ENCODE measurements around the gene MALT1.
"Not testable (repeated sequence)": the region's sequence is repeated elsewhere in the genome, so short reads cannot be mapped to it uniquely, and the experiment has no call there.

The MALT1 gene

DNA sequence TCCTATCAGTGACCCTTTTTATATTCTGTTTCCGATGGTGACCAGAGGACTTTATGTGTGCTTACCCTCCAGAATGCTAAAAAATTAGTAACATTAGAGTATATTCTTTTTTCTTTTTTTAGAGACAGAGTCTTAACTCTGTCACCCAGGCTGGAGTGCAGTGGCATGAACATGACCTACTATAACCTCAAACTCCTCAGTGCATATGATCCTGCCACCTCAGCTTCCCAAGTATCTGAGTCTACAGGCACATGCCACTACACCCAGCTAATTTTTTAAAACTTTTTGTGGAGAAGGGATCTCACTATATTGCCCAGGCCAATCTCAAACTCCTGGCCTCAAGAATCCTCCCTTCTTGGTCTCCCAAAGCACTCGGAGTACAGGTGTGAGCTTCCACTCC is 74.6 kb downstream of the MALT1 start:
- no peaks in the 10 kb centered on the region for H3K4me1 ChIP-seq (ENCODE audit: insufficient read depth, low read length)
- peaks cover 10% of the 10 kb centered on the region; the same call in 1 of the 2 replicates for H3K9me3 ChIP-seq (ENCODE audit: insufficient read depth, low read depth, low read length)
- H3K36me3 ChIP-seq (ENCODE audit: insufficient read depth, low read length), result peaks cover 85% of the 10 kb centered on the region
- H3K27me3 ChIP-seq (ENCODE audit: insufficient read depth, low read length), result no peaks in the 10 kb centered on the region
- H3K27ac ChIP-seq (ENCODE audit: low read depth, low read length), result no peak overlapping the region
- no peak overlapping the region for H3K9ac ChIP-seq (ENCODE audit: low read depth, low read length)
- WGBS, result 94% methylated on average over 1 of the region's 2 CpGs
- no peak overlapping the region for H3K4me3 ChIP-seq (ENCODE audit: low read length)

DNA sequence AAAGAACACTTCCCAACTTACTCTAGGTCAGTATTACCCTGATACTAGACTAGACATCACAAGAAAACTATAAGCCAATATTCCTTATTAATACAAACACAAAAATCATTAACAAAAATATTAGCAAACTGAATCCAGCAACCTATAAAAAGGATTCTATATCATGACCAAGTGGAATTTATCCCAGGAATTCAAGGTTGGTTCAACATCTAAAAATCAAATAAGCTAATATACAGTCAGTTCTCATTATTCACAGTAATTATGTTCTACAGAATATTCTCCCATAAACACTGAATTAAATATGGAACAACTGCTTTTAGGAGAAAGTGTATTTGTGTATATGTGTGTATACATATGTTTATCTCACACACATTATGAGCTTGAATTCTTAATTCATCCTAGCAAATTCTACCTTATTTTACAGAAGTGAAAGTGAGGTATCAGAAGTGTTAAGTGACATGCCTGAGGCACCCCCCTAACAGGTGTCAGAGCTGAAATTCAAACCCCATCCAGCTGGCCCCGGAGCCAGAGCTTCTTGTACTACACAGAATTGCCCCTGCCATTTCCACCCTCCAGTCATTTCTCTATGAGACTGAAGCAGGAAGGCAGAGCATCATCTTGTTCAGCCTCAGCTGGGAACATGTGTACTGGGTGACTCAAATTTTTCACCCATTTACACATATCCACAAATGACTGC is 77.8 kb downstream of the MALT1 start:
- no peaks in the 10 kb centered on the region for H3K27me3 ChIP-seq (ENCODE audit: insufficient read depth, low read length)
- peaks cover 10% of the 10 kb centered on the region; the same call in 1 of the 2 replicates for H3K9me3 ChIP-seq (ENCODE audit: insufficient read depth, low read depth, low read length)
- H3K27ac ChIP-seq (ENCODE audit: low read depth, low read length), result no peak overlapping the region
- no peak overlapping the region for H3K9ac ChIP-seq (ENCODE audit: low read depth, low read length)
- no peak overlapping the region for H3K4me3 ChIP-seq (ENCODE audit: low read length)
- 97% methylated on average over 1 of the region's 1 CpG for WGBS
- no peaks in the 10 kb centered on the region for H3K4me1 ChIP-seq (ENCODE audit: insufficient read depth, low read length)
- peaks cover 60% of the 10 kb centered on the region for H3K36me3 ChIP-seq (ENCODE audit: insufficient read depth, low read length)

DNA sequence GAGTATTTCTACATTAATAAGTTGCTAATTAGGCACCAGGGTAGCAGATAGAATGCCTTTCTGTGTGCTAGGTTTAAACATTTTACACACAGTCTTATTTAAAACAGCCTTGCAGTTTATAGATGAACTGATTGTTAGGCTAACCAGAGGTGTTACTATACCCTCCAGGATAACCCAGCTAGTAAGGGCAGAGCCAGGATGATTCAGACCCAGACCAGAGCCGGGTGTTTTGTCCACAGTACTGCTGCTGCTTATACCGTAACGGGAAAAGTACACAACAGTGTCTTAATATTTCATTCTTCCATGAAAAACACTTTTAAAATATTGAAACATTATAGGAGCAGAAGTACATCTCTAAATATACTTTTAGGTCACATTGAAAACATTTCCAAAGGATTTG is 82.7 kb downstream of the MALT1 start:
- Histone ChIP-seq H3K9ac (ENCODE audit: low read depth, low read length) (no peak overlapping the region), H3K36me3 (ENCODE audit: insufficient read depth, low read length) (peaks cover 19% of the 10 kb centered on the region), H3K27me3 (ENCODE audit: insufficient read depth, low read length) (no peaks in the 10 kb centered on the region), H3K4me1 (ENCODE audit: insufficient read depth, low read length) (peaks cover 4% of the 10 kb centered on the region; the same call in 1 of the 2 replicates), H3K9me3 (ENCODE audit: insufficient read depth, low read depth, low read length) (peaks cover 2% of the 10 kb centered on the region; the same call in 1 of the 2 replicates), H3K4me3 (ENCODE audit: low read length) (no peak overlapping the region), H3K27ac (ENCODE audit: low read depth, low read length) (no peak overlapping the region)
- 87% methylated on average over 3 of the region's 3 CpGs for WGBS

DNA sequence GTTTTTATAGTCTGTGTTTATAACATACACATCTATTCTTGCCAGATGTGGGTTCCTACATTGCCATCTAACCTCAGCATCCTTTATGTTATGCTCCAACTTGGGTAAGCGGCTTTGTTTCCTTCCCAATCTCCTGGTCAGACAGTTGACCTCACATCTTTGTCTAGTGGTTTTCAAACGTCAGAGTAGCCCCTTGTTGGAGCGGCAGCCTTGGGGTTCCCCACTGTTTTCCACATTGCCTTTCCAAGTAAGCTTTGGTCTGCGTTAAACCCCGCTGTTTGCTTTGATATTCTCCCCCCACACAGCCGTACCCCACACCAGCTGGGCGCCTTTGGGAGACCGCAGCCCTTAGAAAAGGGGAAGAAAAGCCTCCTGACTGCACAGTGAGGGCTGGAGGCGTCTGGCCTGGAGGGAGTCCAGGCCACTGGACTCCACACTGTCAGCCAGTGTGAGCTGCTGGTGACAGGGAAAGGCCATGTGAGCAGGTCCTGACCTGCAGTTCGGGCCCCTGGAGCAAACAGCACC is 83.3 kb downstream of the MALT1 start:
- WGBS, result 87% methylated on average over 10 of the region's 10 CpGs
- Histone ChIP-seq H3K9ac (ENCODE audit: low read depth, low read length) (no peak overlapping the region), H3K27ac (ENCODE audit: low read depth, low read length) (no peak overlapping the region), H3K9me3 (ENCODE audit: insufficient read depth, low read depth, low read length) (no peaks in the 10 kb centered on the region), H3K27me3 (ENCODE audit: insufficient read depth, low read length) (no peaks in the 10 kb centered on the region), H3K36me3 (ENCODE audit: insufficient read depth, low read length) (peaks cover 13% of the 10 kb centered on the region), H3K4me1 (ENCODE audit: insufficient read depth, low read length) (peaks cover 4% of the 10 kb centered on the region; the same call in 1 of the 2 replicates), H3K4me3 (ENCODE audit: low read length) (no peak overlapping the region)

DNA sequence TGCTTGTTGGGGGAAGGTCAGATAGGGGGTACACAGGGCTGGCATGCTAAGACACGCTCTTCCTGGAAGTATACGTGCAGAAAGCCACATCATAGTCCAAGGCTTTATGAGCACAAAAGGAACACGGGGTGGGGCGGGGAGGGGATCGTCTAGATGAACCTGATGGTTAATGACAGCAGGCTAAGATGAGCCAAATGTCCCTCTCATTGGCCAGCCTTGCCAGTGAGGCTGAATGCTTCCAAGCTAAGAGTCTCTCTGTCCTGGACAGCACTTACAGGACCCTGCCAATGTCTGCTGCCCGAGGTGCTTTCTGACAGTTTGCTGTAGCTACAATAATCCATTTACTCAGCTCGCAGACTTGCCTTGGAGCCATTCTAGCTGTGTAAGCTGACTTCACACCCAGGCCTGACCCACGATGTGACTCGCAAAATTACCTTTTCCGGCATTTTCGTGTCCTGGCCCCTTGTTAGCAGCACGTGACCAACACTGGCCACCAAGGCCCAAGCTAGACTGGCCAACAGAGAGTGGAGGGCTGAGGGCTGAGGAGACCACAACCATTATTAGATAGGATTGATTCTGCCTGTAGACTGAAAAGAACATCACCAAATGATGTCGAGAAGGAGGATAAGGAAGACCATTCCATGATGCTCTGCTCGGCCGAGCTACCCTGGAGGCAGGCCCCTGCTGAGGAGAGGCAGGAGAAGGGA is 84.2 kb downstream of the MALT1 start:
- H3K27ac ChIP-seq (ENCODE audit: low read depth, low read length), result no peak overlapping the region
- 92% methylated on average over 15 of the region's 15 CpGs for whole genome bisulfite sequencing
- H3K4me1 ChIP-seq (ENCODE audit: insufficient read depth, low read length), result peaks cover 4% of the 10 kb centered on the region; the same call in 1 of the 2 replicates
- no peak overlapping the region for H3K4me3 ChIP-seq (ENCODE audit: low read length)
- no peaks in the 10 kb centered on the region for H3K27me3 ChIP-seq (ENCODE audit: insufficient read depth, low read length)
- H3K9me3 ChIP-seq (ENCODE audit: insufficient read depth, low read depth, low read length), result no peaks in the 10 kb centered on the region
- no peak overlapping the region for H3K9ac ChIP-seq (ENCODE audit: low read depth, low read length)
- H3K36me3 ChIP-seq (ENCODE audit: insufficient read depth, low read length), result peaks cover 4% of the 10 kb centered on the region; the same call in 1 of the 2 replicates

DNA sequence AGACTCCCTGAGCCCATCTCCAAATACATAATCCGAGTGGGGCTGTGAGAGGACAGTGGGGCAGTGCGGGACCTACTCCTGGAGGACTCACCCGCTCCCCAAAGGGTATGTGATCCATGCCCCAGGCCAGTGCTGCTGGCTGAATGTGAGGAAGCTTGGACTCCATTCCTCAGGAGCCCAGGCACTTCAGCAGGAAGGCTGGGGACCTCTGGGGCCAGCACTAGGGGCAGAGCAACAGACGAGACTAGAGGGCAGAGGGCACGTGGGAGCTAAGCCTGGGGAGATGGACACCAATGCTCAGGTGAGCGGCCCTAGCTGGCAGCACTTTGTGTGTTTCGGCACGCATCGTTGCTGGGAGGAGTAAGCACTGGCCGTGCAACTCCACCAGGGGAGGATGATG is 84.9 kb downstream of the MALT1 start:
- Histone ChIP-seq H3K36me3 (ENCODE audit: insufficient read depth, low read length) (no peaks in the 10 kb centered on the region), H3K4me3 (ENCODE audit: low read length) (no peak overlapping the region), H3K27me3 (ENCODE audit: insufficient read depth, low read length) (no peaks in the 10 kb centered on the region), H3K9me3 (ENCODE audit: insufficient read depth, low read depth, low read length) (no peaks in the 10 kb centered on the region), H3K9ac (ENCODE audit: low read depth, low read length) (no peak overlapping the region), H3K4me1 (ENCODE audit: insufficient read depth, low read length) (peaks cover 4% of the 10 kb centered on the region; the same call in 1 of the 2 replicates), H3K27ac (ENCODE audit: low read depth, low read length) (no peak overlapping the region)
- WGBS, result 97% methylated on average over 7 of the region's 10 CpGs

DNA sequence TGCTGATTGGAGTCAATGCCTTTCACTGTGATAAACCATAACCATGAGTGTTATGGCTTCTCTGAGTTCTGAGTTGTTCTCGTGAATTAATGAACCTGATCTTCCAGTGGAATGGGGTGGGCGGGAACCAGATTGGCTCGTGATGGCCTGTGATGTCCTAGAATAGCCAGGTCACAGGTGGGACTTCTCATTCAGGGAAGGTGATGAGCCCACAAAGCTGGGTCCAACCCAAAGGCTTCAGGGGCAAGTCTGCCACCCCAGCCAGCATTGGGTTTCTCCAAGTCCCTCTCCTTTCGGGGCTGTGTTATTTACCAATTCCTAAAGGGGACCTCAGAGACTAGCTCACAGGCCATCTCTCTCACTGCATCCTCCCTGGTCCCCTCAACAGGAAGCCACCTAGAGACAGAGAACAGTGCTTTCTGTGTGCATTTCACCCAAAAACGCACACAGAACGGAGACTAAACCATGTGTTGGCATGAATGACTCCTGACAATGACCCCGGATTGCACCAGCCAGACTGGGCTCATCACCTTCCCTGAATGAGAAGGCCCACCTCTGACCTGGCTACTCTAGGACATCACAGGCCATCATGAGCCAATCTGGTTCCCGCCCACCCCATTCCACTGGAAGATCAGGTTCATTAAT is 85.5 kb downstream of the MALT1 start:
- no peaks in the 10 kb centered on the region for H3K36me3 ChIP-seq (ENCODE audit: insufficient read depth, low read length)
- H3K4me1 ChIP-seq (ENCODE audit: insufficient read depth, low read length), result peaks cover 4% of the 10 kb centered on the region; the same call in 1 of the 2 replicates
- no peaks in the 10 kb centered on the region for H3K27me3 ChIP-seq (ENCODE audit: insufficient read depth, low read length)
- WGBS, result 90% methylated on average over 8 of the region's 8 CpGs
- H3K9me3 ChIP-seq (ENCODE audit: insufficient read depth, low read depth, low read length), result no peaks in the 10 kb centered on the region
- no peak overlapping the region for H3K27ac ChIP-seq (ENCODE audit: low read depth, low read length)
- no peak overlapping the region for H3K4me3 ChIP-seq (ENCODE audit: low read length)
- no peak overlapping the region for H3K9ac ChIP-seq (ENCODE audit: low read depth, low read length)

DNA sequence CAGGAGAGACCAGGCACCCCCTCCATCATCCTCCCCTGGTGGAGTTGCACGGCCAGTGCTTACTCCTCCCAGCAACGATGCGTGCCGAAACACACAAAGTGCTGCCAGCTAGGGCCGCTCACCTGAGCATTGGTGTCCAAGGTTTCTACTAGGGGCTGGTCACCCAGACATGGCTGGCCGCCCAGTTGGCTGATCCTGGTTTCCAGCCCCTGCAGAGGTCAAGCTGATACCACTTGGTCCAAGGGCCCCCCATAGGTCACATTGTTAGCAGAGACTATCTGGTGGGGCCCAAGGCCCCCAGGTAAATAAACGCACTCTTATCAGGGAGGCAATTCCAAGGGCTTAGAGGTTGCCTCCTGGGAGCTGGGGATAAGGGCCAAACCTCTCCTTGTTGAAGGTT is 86.1 kb downstream of the MALT1 start:
- not testable (repeated sequence) for H3K4me3 ChIP-seq (ENCODE audit: low read length); H3K27ac ChIP-seq (ENCODE audit: low read depth, low read length); H3K36me3 ChIP-seq (ENCODE audit: insufficient read depth, low read length); H3K4me1 ChIP-seq (ENCODE audit: insufficient read depth, low read length); H3K9me3 ChIP-seq (ENCODE audit: insufficient read depth, low read depth, low read length); H3K9ac ChIP-seq (ENCODE audit: low read depth, low read length); H3K27me3 ChIP-seq (ENCODE audit: insufficient read depth, low read length)
- WGBS, result 94% methylated on average over 7 of the region's 7 CpGs

DNA sequence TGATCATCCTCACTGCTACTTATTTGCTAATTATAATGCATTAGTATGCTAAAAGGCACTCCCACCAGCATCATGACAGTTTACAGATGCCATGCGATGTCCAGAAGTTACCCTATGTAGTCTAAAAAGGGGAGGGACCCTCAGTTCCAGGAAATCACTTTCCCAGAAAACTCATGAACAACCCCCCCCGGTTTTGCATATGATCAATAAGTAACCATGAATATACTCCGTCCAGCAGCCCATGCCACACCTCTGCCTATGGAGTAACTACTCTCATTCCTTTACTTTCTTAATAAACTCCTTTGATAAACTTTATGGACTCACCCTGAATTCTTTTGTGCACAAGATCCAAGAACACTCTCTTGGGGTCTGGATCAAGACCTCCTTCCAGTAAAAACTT is 86.8 kb downstream of the MALT1 start:
- H3K27me3 ChIP-seq (ENCODE audit: insufficient read depth, low read length), result no peaks in the 10 kb centered on the region
- WGBS, result 95% methylated on average over 3 of the region's 3 CpGs
- no peak overlapping the region for H3K4me3 ChIP-seq (ENCODE audit: low read length)
- peaks cover 4% of the 10 kb centered on the region; the same call in 1 of the 2 replicates for H3K4me1 ChIP-seq (ENCODE audit: insufficient read depth, low read length)
- H3K9ac ChIP-seq (ENCODE audit: low read depth, low read length), result no peak overlapping the region
- H3K36me3 ChIP-seq (ENCODE audit: insufficient read depth, low read length), result no peaks in the 10 kb centered on the region
- no peak overlapping the region for H3K27ac ChIP-seq (ENCODE audit: low read depth, low read length)
- no peaks in the 10 kb centered on the region for H3K9me3 ChIP-seq (ENCODE audit: insufficient read depth, low read depth, low read length)

DNA sequence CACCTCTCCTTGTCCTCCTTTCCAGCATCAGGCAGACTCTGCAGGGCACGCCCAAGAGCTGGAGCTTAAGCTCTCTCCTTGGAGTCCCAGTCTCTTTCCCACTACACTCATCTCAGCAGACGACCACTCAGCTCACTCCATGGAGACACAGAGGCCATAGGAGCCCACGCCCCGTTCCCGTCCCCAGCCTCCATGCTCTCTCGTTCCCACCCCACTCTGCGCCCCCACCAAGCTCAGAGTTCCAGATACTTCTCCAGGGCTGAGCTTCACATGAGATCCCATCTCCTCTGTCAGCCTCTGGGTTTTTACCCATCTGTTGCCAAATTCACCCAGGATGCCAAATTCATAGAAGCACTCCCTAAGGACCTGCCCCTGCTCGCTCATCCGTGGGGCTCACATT is 87.3 kb downstream of the MALT1 start:
- Histone ChIP-seq H3K27ac (ENCODE audit: low read depth, low read length) (no peak overlapping the region), H3K36me3 (ENCODE audit: insufficient read depth, low read length) (no peaks in the 10 kb centered on the region), H3K4me1 (ENCODE audit: insufficient read depth, low read length) (peaks cover 4% of the 10 kb centered on the region; the same call in 1 of the 2 replicates), H3K4me3 (ENCODE audit: low read length) (no peak overlapping the region), H3K9me3 (ENCODE audit: insufficient read depth, low read depth, low read length) (no peaks in the 10 kb centered on the region), H3K27me3 (ENCODE audit: insufficient read depth, low read length) (no peaks in the 10 kb centered on the region), H3K9ac (ENCODE audit: low read depth, low read length) (no peak overlapping the region)
- 94% methylated on average over 9 of the region's 9 CpGs for WGBS
